Activated T-cell treated with anti-CD3 and anti-CD28 coated beads, Interleukin-2, amount 50 U/mL, for 4 hours (primary cell): ENCODE measurements around the gene ERVW-1. TPM values are rescaled to one million over a fixed set of nuclear protein-coding genes. Genes with fewer than 3 reads are reported as not detected.
A peak's percentile ranks its signal among the peaks of the same experiment; 100 is the strongest.

ENCODE experiments used
- ATAC-seq, 2 donors: fragments of 200-7000 bp; cut with Tn5 transposase; one replicate each; pipeline ENCODE4 v1.10.0; 2021
- DNase-seq: peaks from one replicate; pipeline ENCODE4 v3.0.0-alpha.2; 2020
- H3K27me3 Mint-ChIP-seq: one replicate; pipeline ENCODE4 v1.8.0; 2021; ENCODE audit warnings: low read depth, mixed read lengths
- H3K36me3 Mint-ChIP-seq: one replicate; pipeline ENCODE4 v1.8.0; 2022; ENCODE audit warnings: mixed read lengths; ENCODE audit not compliant: insufficient read depth
- H3K4me1 Mint-ChIP-seq: one replicate; pipeline ENCODE4 v1.8.0; 2021; ENCODE audit warnings: low read depth, mixed read lengths
- H3K4me3 Mint-ChIP-seq: one replicate; pipeline ENCODE4 v1.8.0; 2021; ENCODE audit warnings: mild to moderate bottlenecking, moderate library complexity, mixed read lengths
- H3K9me3 Mint-ChIP-seq: one replicate; pipeline ENCODE4 v1.8.0; 2021; ENCODE audit warnings: mixed read lengths
- total RNA-seq, 3 donors: library from RNA; stranded (reverse); gene quantifications; one replicate each; pipeline ENCODE4 v1.2.1, GENCODE V29; 2021

Gene ERVW-1
- total RNA-seq, 3 donors from 2014 or later, result not detected

DNA sequence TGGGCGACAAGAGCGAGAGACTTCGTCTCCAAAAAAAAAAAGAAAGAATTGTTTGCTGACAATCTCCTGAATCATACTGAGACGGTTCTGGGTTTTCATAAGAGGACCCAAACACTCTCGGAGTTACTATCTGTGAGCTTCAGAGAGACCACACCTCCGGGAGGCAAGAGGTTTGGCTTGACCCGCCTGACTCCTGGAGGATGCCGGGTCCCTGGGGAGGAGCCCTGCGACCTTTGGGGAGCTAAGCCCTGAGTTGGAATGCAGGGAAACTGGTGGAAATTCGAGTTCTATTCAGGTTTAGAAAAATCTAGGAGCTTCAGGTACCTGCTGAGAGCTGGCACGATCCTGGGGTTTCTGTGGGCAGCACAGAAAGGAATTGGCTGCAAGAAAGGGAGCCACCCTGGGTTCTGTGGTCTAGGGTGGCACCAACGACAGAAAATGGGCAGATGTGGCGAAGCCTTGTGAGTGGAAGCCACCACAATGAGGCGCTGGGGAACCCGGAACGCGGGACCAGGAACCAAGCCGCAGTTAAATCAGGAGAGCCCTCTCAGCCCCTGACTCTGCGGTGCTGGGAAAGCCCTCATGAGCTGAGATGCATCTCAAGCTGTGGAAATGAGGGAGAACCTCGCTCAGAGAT lies 52.3 kb downstream of the ERVW-1 start:
- no peak for ATAC-seq
- Mint-ChIP-seq H3K27me3 (peaks cover 29% of the 10 kb centered on the region), H3K36me3 (no peaks in the 10 kb centered on the region), H3K9me3 (no peaks in the 10 kb centered on the region), H3K4me3 (peak overlapping the region; percentile 24), H3K4me1 (peaks cover 13% of the 10 kb centered on the region)
- no peak for DNase-seq

DNA sequence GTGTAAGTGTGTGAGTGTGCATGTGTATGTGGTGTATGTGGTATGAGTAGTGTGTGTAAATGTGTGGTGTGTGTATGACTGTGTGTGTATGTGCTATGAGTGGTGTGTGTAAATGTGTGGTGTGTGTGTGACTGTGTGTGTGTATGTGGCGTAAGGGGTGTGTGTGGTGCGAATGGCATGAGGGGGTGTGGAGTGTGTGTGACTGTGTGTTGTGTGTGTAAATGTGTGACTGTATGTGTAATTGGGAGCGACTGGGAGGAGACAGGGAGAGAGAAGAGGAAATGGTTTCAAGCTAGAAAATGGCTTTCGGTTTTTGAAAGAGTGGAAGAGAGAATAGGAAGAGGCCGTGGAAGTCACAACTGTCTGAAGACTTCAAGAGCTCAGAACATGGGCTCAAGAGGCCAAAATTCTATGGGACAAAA lies 54.0 kb downstream of the ERVW-1 start:
- no peak for DNase-seq
- H3K27me3 Mint-ChIP-seq, result peaks cover 27% of the 10 kb centered on the region
- H3K4me3 Mint-ChIP-seq, result peak overlapping the region; percentile 14
- no peaks in the 10 kb centered on the region for H3K9me3 Mint-ChIP-seq
- no peaks in the 10 kb centered on the region for H3K36me3 Mint-ChIP-seq
- H3K4me1 Mint-ChIP-seq, result peaks cover 13% of the 10 kb centered on the region
- ATAC-seq, result no peak

DNA sequence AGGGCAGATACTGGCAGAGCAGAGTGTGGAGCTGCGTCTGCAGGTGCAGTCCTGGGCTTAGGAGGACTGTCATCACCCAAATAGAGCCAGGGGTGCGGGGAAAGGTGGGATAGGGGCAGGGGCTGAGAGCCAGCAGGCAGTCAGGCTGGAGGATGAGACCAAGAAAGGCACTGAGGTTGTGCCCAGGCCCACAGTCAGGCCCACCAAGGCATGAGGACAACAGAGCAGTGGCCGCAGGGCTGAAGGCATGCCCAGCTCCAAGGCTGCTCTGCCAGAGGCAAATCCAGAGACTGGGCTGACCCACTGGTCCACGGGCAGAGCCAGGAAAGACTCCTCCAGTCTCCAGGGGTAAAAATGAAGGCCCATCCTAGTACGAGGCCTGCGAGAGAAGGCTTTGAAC lies 54.8 kb downstream of the ERVW-1 start:
- no peak for DNase-seq

DNA sequence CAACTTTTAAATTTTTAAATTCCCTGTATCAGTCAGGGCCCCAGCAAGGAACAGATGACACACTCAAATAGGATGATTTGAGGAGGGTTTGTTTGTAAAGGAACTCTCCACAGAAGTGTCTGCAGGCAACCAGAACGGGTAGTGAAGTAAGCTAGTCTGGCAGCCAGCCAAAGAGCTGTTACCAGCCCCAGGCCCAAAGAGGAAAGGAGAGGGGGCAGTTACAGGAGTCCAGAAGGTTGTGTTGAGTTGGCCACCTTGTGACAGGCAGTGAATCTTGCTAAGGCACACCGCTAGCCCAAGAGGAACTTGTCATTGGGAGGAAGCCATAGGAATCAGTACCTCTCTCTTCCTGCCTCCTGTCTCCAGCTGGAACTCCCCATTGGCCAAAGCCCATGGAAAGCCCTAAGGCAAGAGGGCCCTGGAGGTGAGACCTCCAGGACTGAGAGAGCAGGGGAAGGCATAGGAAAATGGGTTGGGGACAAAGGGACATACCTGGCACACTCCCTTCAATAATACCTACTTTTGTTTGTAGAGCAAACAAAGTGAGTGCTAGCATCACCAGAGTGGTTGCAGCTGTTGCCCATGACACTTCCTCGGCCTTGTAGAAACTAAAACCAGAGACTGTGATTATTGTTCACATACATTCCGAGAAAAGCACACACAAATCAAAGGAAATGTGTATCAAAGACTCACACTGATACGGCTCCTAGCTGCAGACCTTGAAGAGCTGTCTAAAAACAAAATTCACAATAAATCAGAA lies 55.9 kb downstream of the ERVW-1 start:
- DNase-seq (no peak), ATAC-seq (no peak)
- H3K4me1 Mint-ChIP-seq, result peaks cover 13% of the 10 kb centered on the region
- H3K27me3 Mint-ChIP-seq, result peaks cover 19% of the 10 kb centered on the region
- no peaks in the 10 kb centered on the region for H3K36me3 Mint-ChIP-seq
- no peaks in the 10 kb centered on the region for H3K9me3 Mint-ChIP-seq
- H3K4me3 Mint-ChIP-seq, result no peak overlapping the region

More for the DNA sequence above, 54.8 kb downstream of the ERVW-1 start:
- Mint-ChIP-seq H3K27me3 (peaks cover 27% of the 10 kb centered on the region), H3K4me3 (no peak overlapping the region), H3K36me3 (no peaks in the 10 kb centered on the region), H3K9me3 (no peaks in the 10 kb centered on the region), H3K4me1 (peaks cover 13% of the 10 kb centered on the region)
- ATAC-seq, result no peak

Other genes starting within 250 kb of the ERVW-1 start
- 10 to 100 TPM; 30.4 to 30.7 (median 30.4) TPM for gene KRIT1, start 232.0 kb downstream of the ERVW-1 start, total RNA-seq
- 10 to 100 TPM; 28.0 to 40.8 (median 38.3) TPM for gene ANKIB1, start 232.0 kb downstream of the ERVW-1 start, total RNA-seq
- 10 to 100 TPM in 2 of 3 donors, 1 to 10 TPM in 1; 8.4 to 12.2 (median 10.4) TPM for gene GATAD1, start 30.5 kb downstream of the ERVW-1 start, total RNA-seq
- 10 to 100 TPM; 12.4 to 15.9 (median 14.2) TPM for gene PEX1, start 50.6 kb upstream of the ERVW-1 start, total RNA-seq
- gene RBM48, start 50.8 kb upstream of the ERVW-1 start, total RNA-seq, result 10 to 100 TPM; 12.4 to 15.7 (median 13.2) TPM
- 10 to 100 TPM; 35.3 to 37.8 (median 36.0) TPM for gene FAM133B, start 112.4 kb upstream of the ERVW-1 start, total RNA-seq